Caco-2 (cell line): ENCODE measurements around the gene FLNA. TPM values are rescaled to one million over a fixed set of nuclear protein-coding genes. Genes with fewer than 3 reads are reported as not detected.

ENCODE experiments used
- BruUV-seq: library from RNA; stranded (reverse); fragments of 400-500 nt; replicated peaks from 2 replicates; lab custom pipeline; 2021; lab: Mats Ljungman, UMichigan
- CTCF ChIA-PET: fragments of 300-600 bp; sonication (Branson Sonifier 250); formaldehyde crosslinking; loops from one replicate; lab custom pipeline; 2022; ENCODE audit warnings: antibody characterized with exemption; lab: Charles Lee
- POLR2A ChIA-PET: fragments of 300-600 bp; sonication (Branson Sonifier 250); formaldehyde crosslinking; loops from one replicate; lab custom pipeline; 2022; ENCODE audit warnings: antibody characterized with exemption; lab: Charles Lee
- DNase-seq, 2 experiments: peaks; one replicate each; pipeline versions ENCODE4 v3.0.0 to v3.0.0-alpha.2; 2020 to 2022
- H3K27me3 ChIP-seq: replicated peaks from 2 replicates; pipeline ENCODE4 v1.6.0; 2011; ENCODE audit warnings: low read length; ENCODE audit not compliant: control insufficient read depth, insufficient read depth
- H3K36me3 ChIP-seq: 2 replicates; pipeline ENCODE4 v1.5.1; 2011; ENCODE audit warnings: low read length; ENCODE audit not compliant: control insufficient read depth, insufficient read depth
- H3K4me1 ChIP-seq: fragments of 250-450 bp; sonication (Bioruptor Pico); 2 replicates; pipeline ENCODE4 v1.5.1; 2020; ENCODE audit warnings: mild to moderate bottlenecking
- H3K4me3 ChIP-seq: 2 replicates; pipeline ENCODE4 v1.5.1; 2011; ENCODE audit warnings: low read depth, mild to moderate bottlenecking, control low read depth, low read length
- H3K9me3 ChIP-seq: fragments of 250-450 bp; sonication (Bioruptor Pico); 2 replicates; pipeline ENCODE4 v1.5.1; 2020; ENCODE audit warnings: mild to moderate bottlenecking, moderate library complexity
- H3K27ac Mint-ChIP-seq: one replicate; pipeline ENCODE4 v1.8.0; 2022; ENCODE audit warnings: mixed read lengths; ENCODE audit not compliant: unreplicated experiment
- H3K27me3 Mint-ChIP-seq: one replicate; pipeline ENCODE4 v1.8.0; 2022; ENCODE audit warnings: mixed read lengths; ENCODE audit not compliant: insufficient read depth, unreplicated experiment
- H3K36me3 Mint-ChIP-seq: one replicate; pipeline ENCODE4 v1.8.0; 2022; ENCODE audit warnings: mild to moderate bottlenecking, mixed read lengths; ENCODE audit not compliant: insufficient read depth, unreplicated experiment
- H3K4me1 Mint-ChIP-seq: one replicate; pipeline ENCODE4 v1.8.0; 2022; ENCODE audit warnings: low read depth, mixed read lengths; ENCODE audit not compliant: unreplicated experiment
- H3K4me3 Mint-ChIP-seq: one replicate; pipeline ENCODE4 v1.8.0; 2022; ENCODE audit warnings: mild to moderate bottlenecking, moderate library complexity, mixed read lengths; ENCODE audit not compliant: unreplicated experiment
- H3K9me3 Mint-ChIP-seq: one replicate; pipeline ENCODE4 v1.8.0; 2022; ENCODE audit warnings: mixed read lengths; ENCODE audit not compliant: unreplicated experiment
- intact Hi-C: fragments of 100-400 bp; cut with micrococcal nuclease; formaldehyde crosslinking; loops from one replicate; pipeline ENCODE4 v1.10.0; 2022; ENCODE audit not compliant: unreplicated experiment
- total RNA-seq: library from RNA; stranded (reverse); gene quantifications from 2 replicates; pipeline ENCODE4 v1.2.3, GENCODE V29; 2022
- TF ChIP-seq, protein P1 (sequence below), 2 experiments: fragments of 200-600 bp in 1 of 2; IDR thresholded peaks; 1 replicate in 1 of 2; 2 replicates in 1 of 2; pipeline versions ENCODE4 v1.5.1 to v1.8.0; 2011 to 2022; ENCODE audit warnings: antibody characterized with exemption in 1 of 2, control low read depth in 1 of 2, inconsistent platforms in 1 of 2, low read depth in 1 of 2, low read length in 1 of 2, mild to moderate bottlenecking in 1 of 2, moderate library complexity in 1 of 2; ENCODE audit not compliant: insufficient read depth in 1 of 2, severe bottlenecking in 1 of 2, unreplicated experiment in 1 of 2

FLNA gene
- total RNA-seq, 1 experiment from 2014 or later, result 546 TPM

DNA sequence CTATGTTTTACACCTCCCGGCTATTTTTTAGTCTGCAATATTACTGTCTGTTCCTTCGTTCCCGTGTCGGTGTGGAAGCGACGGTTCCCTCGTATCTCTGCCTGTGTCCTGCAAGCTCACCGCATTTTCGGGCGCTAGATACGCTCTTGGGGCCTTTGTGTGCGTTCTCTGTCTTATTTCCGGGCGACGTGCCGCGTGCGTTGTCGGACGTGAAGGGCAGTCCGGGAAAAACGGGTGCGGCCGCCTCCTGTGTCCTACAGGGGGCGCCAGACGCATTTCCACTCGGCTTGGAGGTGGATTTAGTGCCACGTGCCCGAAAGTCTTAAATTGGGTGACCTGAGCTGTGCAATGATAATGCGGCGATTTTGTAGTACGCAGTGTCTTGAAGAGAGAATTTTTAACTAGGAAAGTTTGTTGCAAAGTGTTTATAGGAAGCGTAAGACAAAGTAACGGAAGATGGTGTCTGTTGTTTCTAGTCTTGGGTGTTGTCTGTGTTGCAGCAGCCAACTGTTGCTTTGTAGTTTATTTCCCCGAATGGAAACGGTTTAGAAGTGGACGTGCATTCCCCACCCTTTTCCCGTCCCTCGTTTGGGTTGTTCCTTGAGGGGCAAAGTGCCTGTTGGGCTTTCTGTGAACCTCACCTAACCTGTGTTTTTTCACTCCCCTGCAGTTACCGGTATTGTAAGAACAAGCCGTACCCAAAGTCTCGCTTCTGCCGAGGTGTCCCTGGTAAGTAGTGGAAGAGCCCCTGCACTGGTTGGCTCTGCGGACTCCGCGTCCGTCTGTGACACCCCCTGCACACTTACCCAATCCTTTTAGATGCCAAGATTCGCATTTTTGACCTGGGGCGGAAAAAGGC lies 24.5 kb upstream of the FLNA start:
- H3K4me1 ChIP-seq, result peaks cover 21% of the 10 kb centered on the region
- Mint-ChIP-seq H3K4me3 (peak overlapping the region; percentile 97), H3K27me3 (no peaks in the 10 kb centered on the region), H3K36me3 (peaks cover 63% of the 10 kb centered on the region), H3K27ac (peak overlapping the region; percentile 100), H3K4me1 (peaks cover 8% of the 10 kb centered on the region), H3K9me3 (no peaks in the 10 kb centered on the region)
- H3K27me3 ChIP-seq, result no peaks in the 10 kb centered on the region
- H3K9me3 ChIP-seq, result no peaks in the 10 kb centered on the region
- ChIA-PET CTCF (interaction anchor here (0.8 kb wide), 2 partner anchors 13 to 26 kb away, joined by 3 read pairs; no protein-coding TSS in a partner anchor), POLR2A (interaction anchor here (1.1 to 1.3 kb wide), 4 partner anchors 20 to 91 kb away, joined by 4 to 8 read pairs (median 6); partner anchors contain the start of genes EMD and SLC10A3)
- H3K4me3 ChIP-seq, result peak overlapping the region; percentile 76
- peaks cover 5% of the 10 kb centered on the region for H3K36me3 ChIP-seq
- TSS peak; percentile 80 for BruUV-seq
- DNase-seq, result peak; percentile 80 to 82
- intact Hi-C loops, result no loop called here
- TF ChIP-seq, protein P1, sequence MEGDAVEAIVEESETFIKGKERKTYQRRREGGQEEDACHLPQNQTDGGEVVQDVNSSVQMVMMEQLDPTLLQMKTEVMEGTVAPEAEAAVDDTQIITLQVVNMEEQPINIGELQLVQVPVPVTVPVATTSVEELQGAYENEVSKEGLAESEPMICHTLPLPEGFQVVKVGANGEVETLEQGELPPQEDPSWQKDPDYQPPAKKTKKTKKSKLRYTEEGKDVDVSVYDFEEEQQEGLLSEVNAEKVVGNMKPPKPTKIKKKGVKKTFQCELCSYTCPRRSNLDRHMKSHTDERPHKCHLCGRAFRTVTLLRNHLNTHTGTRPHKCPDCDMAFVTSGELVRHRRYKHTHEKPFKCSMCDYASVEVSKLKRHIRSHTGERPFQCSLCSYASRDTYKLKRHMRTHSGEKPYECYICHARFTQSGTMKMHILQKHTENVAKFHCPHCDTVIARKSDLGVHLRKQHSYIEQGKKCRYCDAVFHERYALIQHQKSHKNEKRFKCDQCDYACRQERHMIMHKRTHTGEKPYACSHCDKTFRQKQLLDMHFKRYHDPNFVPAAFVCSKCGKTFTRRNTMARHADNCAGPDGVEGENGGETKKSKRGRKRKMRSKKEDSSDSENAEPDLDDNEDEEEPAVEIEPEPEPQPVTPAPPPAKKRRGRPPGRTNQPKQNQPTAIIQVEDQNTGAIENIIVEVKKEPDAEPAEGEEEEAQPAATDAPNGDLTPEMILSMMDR (IDR thresholded peaks at IDR 0.05; ENCODE audit: insufficient read depth in 1 of 2, low read depth in 1 of 2, low read length in 1 of 2, severe bottlenecking in 1 of 2, unreplicated experiment in 1 of 2), result peak; percentile 61 to 69

- Mint-ChIP-seq H3K4me3 (peak within 1 kb of the TSS; percentile 97), H3K36me3 (peaks cover 55% of the 10 kb centered on the region), H3K27ac (peak within 1 kb of the TSS; percentile 100), H3K27me3 (no peaks in the 10 kb centered on the region), H3K9me3 (no peaks in the 10 kb centered on the region), H3K4me1 (peaks cover 8% of the 10 kb centered on the region)
- DNase-seq, result peak; percentile 95 to 96
- H3K27me3 ChIP-seq, result no peaks in the 10 kb centered on the region
- H3K4me3 ChIP-seq, result peak within 1 kb of the TSS; percentile 76
- ChIA-PET POLR2A (interaction anchor here (0.6 to 1.5 kb wide), 9 partner anchors 12 to 127 kb away, joined by 3 to 12 read pairs (median 4); partner anchors contain the start of genes EMD, PLXNA3 and SLC10A3), CTCF (interaction anchor here (0.8 to 1.4 kb wide), 2 partner anchors 25 kb away, joined by 3 to 6 read pairs; no protein-coding TSS in a partner anchor)
- BruUV-seq, result no TSS peak
- H3K9me3 ChIP-seq, result no peaks in the 10 kb centered on the region
- peaks cover 21% of the 10 kb centered on the region for H3K4me1 ChIP-seq
- intact Hi-C loops, result no loop called here
- TF ChIP-seq, protein P1 (IDR thresholded peaks at IDR 0.05; ENCODE audit: insufficient read depth in 1 of 2, low read depth in 1 of 2, low read length in 1 of 2, severe bottlenecking in 1 of 2, unreplicated experiment in 1 of 2), result no peak
- peaks cover 5% of the 10 kb centered on the region for H3K36me3 ChIP-seq
Observed at GRCh38 chrX:154397888-154398667, 23.6 kb upstream of the FLNA start, which contains the start of gene RPL10. RPL10 (plus strand) TSS chrX:154398377; CDS start chrX:154398520, 143 bp downstream.
